Uterus (tissue), 4 donors: Measurements from ENCODE around the gene KLF7. TPM values are rescaled to one million over a fixed set of nuclear protein-coding genes. Genes with fewer than 3 reads are reported as not detected.

ENCODE experiments used
- DNase-seq, 2 donors: peaks; one replicate each; pipeline ENCODE4 v3.0.0-alpha.2; 2019 to 2020
- H3K27ac ChIP-seq, 2 donors: fragments of 200-600 bp; sonication (generic); 1 replicate in 1 of 2; 2 replicates in 1 of 2; pipeline ENCODE4 v1.5.1; 2016 to 2018
- H3K27me3 ChIP-seq, 2 donors: fragments of 200-600 bp; sonication (generic); one replicate each; pipeline ENCODE4 v1.5.1; 2018 to 2019; ENCODE audit warnings: control low read depth in 1 of 2
- H3K36me3 ChIP-seq, 2 donors: fragments of 200-600 bp; sonication (generic); one replicate each; pipeline ENCODE4 v1.5.1; 2019; ENCODE audit warnings: control low read depth in 1 of 2
- H3K4me1 ChIP-seq, 2 donors: fragments of 200-600 bp; sonication (generic); one replicate each; pipeline ENCODE4 v1.5.1; 2018 to 2019; ENCODE audit warnings: control low read depth in 1 of 2
- H3K4me3 ChIP-seq, 2 donors: fragments of 200-600 bp; sonication (generic); 1 replicate in 1 of 2; 2 replicates in 1 of 2; pipeline ENCODE4 v1.5.1; 2018 to 2019; ENCODE audit warnings: mild to moderate bottlenecking in 1 of 2
- H3K9me3 ChIP-seq, 2 donors: fragments of 200-600 bp; sonication (generic); one replicate each; pipeline ENCODE4 v1.5.1; 2019; ENCODE audit warnings: control low read depth in 1 of 2
- CTCF ChIP-seq, 4 experiments: fragments of 200-600 bp in 2 of 4; fragments of 450-650 bp in 2 of 4; sonication (generic) in 2 of 4; IDR thresholded peaks; one replicate each; pipeline ENCODE4 v1.5.1; 2016 to 2019; ENCODE audit warnings: antibody characterized with exemption in 4 of 4, mild to moderate bottlenecking in 2 of 4, moderate library complexity in 1 of 4
- POLR2A ChIP-seq, 2 donors: fragments of 450-650 bp; IDR thresholded peaks; one replicate each; pipeline ENCODE4 v1.6.1; 2016; ENCODE audit warnings: antibody characterized with exemption in 2 of 2, mild to moderate bottlenecking in 1 of 2, moderate library complexity in 1 of 2
- intact Hi-C: fragments of 100-400 bp; cut with DNase I; formaldehyde crosslinking; loops from one replicate; pipeline ENCODE4 v1.15.1; 2023; ENCODE audit warnings: low total_unique reads
- total RNA-seq, 4 donors: library from RNA; depleted of rRNA in 3 of 4; stranded (reverse); fragments of >200 nt in 3 of 4; gene quantifications; one replicate each; pipeline versions ENCODE4 v1.1.0 to v1.2.4, GENCODE V29; 2014 to 2023
- donor health status: DM: yes; HTN: yes; CAD: no.

KLF7 gene
- total RNA-seq, 4 donors from 2014 or later, result 20.9 to 96.0 (median 39.4) TPM

- no peak for TF ChIP-seq CTCF (IDR thresholded peaks at IDR 0.05)
- Histone ChIP-seq H3K27me3 (no peaks in the 10 kb centered on the region), H3K4me1 (peaks cover 0 to 8% of the 10 kb centered on the region in 2 donors), H3K9me3 (no peaks in the 10 kb centered on the region), H3K4me3 (no peak overlapping the region), H3K36me3 (no peaks in the 10 kb centered on the region), H3K27ac (no peak overlapping the region)
- intact Hi-C loops, result no loop called here
- no peak for DNase-seq
These were observed 52.3 kb downstream of the KLF7 start for GRCh38 chr2:207113414-207113813.

- no peak overlapping the region for H3K27ac ChIP-seq
- H3K9me3 ChIP-seq, result no peaks in the 10 kb centered on the region
- intact Hi-C loops, result no loop called here
- TF ChIP-seq CTCF (IDR thresholded peaks at IDR 0.05) (no peak), POLR2A (IDR thresholded peaks at IDR 0.05) (no peak)
- no peak for DNase-seq
- no peaks in the 10 kb centered on the region for H3K36me3 ChIP-seq
- no peaks in the 10 kb centered on the region for H3K27me3 ChIP-seq
- peaks cover 0 to 8% of the 10 kb centered on the region in 2 donors for H3K4me1 ChIP-seq
- no peak overlapping the region for H3K4me3 ChIP-seq
These were observed 53.0 kb downstream of the KLF7 start for GRCh38 chr2:207112785-207113184.

- no peak for TF ChIP-seq POLR2A (IDR thresholded peaks at IDR 0.05)
- TF ChIP-seq CTCF (IDR thresholded peaks at IDR 0.05), result no peak
- DNase-seq, result no peak
- no peaks in the 10 kb centered on the region for H3K36me3 ChIP-seq
- peaks cover 0 to 5% of the 10 kb centered on the region in 2 donors for H3K4me1 ChIP-seq
- intact Hi-C loops, result no loop called here
- H3K9me3 ChIP-seq, result no peaks in the 10 kb centered on the region
- H3K27ac ChIP-seq, result no peak overlapping the region
- H3K4me3 ChIP-seq, result no peak overlapping the region
- H3K27me3 ChIP-seq, result no peaks in the 10 kb centered on the region
These were observed 53.4 kb downstream of the KLF7 start for GRCh38 chr2:207112383-207112782.

- intact Hi-C loops, result no loop called here
- Histone ChIP-seq H3K9me3 (no peaks in the 10 kb centered on the region), H3K4me1 (no peaks in the 10 kb centered on the region), H3K27me3 (no peaks in the 10 kb centered on the region), H3K27ac (no peak overlapping the region), H3K4me3 (no peak overlapping the region), H3K36me3 (no peaks in the 10 kb centered on the region)
- TF ChIP-seq POLR2A (IDR thresholded peaks at IDR 0.05), result no peak
- no peak for TF ChIP-seq CTCF (IDR thresholded peaks at IDR 0.05)
- no peak for DNase-seq
These were observed 54.0 kb downstream of the KLF7 start for GRCh38 chr2:207111757-207112156.

GRCh38 chr2:207110715-207111114, 55.0 kb downstream of the KLF7 start:
- Histone ChIP-seq H3K27ac (no peak overlapping the region), H3K27me3 (no peaks in the 10 kb centered on the region), H3K4me3 (no peak overlapping the region), H3K36me3 (no peaks in the 10 kb centered on the region), H3K9me3 (no peaks in the 10 kb centered on the region), H3K4me1 (no peaks in the 10 kb centered on the region)
- no peak for DNase-seq
- TF ChIP-seq CTCF (IDR thresholded peaks at IDR 0.05) (no peak), POLR2A (IDR thresholded peaks at IDR 0.05) (no peak)
- intact Hi-C loops, result no loop called here
